ENCODE data around the gene GTF3A. TPM values are rescaled to one million over a fixed set of nuclear protein-coding genes. Genes with fewer than 3 reads are reported as not detected.
"Not testable (repeated sequence)": the region's sequence is repeated elsewhere in the genome, so short reads cannot be mapped to it uniquely, and the experiment has no call there.

The GTF3A gene
- total RNA-seq: 227 TPM
- long read RNA-seq, transcript GTF3A-202 (8 exons, 1,191 nt): minor isoform, 15 of 519 reads
- long read RNA-seq, transcript GTF3A-201 (9 exons, 1,383 nt): major isoform, 449 of 519 reads
- long read RNA-seq, partial matches to known transcripts: 19 of 519 reads
- long read RNA-seq, other reads (novel, unspliced or antisense): 36 of 519 reads

DNA sequence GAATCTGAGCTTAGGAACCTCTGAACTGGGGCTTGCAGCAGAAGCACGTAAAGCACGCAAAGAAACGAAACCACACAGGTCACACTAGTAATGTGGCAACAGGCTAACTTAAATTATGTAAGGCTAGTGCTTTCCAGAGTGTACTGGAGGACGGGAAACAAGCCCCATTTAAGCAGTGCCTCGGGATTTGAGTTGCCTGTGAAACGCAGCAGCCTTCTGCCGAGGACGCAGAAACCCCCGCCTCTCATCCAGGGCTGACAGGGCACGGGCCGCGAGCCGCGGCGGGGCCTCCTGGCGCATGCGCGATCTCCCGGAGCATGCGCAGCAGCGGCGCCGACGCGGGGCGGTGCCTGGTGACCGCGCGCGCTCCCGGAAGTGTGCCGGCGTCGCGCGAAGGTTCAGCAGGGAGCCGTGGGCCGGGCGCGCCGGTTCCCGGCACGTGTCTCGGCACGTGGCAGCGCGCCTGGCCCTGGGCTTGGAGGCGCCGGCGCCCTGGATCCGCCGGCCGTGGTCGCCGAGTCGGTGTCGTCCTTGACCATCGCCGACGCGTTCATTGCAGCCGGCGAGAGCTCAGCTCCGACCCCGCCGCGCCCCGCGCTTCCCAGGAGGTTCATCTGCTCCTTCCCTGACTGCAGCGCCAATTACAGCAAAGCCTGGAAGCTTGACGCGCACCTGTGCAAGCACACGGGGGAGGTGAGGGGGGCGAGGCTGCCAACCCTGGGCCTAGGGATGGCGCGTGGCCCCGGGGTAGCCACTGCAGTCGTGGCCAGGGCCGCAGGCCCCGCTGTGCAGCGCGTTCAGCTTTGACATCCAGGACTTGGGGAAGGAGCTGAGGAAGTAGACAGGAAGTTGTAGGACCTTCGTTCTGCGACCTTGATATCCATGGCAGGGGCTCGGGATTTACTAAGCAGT is at the start of gene GTF3A:
Gene GTF3A (plus strand): TSS at position 374 of the 912 bp plus-strand sequence.
- ATAC-seq (peak; percentile 96), DNase-seq (peak; percentile 93)
- intact Hi-C loops (cut with micrococcal nuclease): no loop called here

DNA sequence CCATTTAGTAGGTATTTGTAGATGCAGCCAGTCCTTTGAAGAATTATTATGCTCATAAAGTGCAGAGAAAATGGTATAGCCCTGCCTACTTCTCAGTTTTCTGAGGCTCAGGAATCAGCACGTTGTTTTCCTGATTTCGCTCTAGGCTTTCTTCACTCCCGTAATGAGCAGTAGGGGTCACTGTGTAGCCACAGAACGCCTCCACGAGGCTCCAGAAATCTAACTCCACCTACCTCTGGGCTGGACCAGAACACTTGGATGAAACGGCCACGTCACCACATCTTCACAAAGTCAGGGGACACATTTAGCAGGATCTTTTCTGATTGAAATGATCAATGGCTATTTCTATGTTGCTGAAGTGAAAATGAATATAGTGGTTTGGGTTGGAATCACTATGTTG is 49.8 kb upstream of the GTF3A start:
- DNase-seq: peak; percentile 45
- ATAC-seq: peak; percentile 97
- intact Hi-C loops (cut with micrococcal nuclease): loop anchor here (5.0 kb wide), 1 partner anchor 453 kb away; no protein-coding TSS in a partner anchor

DNA sequence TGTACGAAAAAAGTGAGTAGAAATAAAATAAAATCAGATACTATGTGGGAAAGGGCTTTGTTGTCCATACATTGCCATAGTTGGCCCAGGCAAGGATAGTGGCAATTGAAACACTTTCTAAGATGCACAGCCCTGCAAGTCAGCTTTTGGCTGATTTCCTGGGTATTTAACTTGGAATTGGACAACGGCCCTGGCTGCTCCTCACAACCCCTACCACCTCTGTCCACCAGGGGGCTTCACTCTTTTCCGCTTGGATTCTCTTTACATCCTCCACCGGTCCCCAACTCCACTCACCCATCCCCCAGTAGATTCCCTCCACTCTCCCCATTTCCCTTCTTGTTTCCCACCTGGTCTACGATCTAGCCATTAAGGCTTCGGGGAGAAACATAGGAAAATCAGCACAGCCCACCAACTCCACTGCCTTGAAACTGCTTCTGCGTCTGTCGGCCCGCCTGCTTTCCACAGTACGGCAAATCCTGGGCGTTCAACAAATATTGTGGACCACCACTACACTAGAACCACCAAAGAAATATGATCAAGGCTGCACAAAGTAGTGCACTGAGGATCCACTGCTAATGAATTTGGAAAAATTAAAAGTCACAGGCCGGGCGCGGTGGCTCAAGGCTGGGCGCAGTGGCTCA is 48.6 kb upstream of the GTF3A start:
- DNase-seq (peak; percentile 63), ATAC-seq (peak; percentile 79)
- intact Hi-C loops (cut with micrococcal nuclease): loop anchor here (5.0 kb wide), 1 partner anchor 451 kb away; no protein-coding TSS in a partner anchor

DNA sequence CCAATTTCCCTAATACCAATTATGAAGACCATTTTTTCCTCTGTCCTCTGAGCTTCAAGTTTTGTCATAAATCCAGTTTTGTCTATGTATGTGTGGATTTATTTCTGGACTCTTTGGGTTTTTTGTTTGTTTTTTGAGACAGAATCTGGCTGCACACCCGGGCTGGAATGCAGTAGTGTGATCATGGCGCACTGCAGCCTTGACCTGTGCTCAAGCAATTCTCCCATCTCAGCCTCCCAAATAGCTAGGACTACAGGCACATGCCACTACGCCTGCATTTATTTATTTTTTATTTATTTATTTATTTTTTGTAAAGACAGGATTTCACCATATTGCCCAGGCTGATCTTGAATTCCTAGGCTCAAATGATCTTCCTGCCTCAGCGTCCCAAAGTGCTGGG is 45.3 kb upstream of the GTF3A start:
- intact Hi-C loops (cut with micrococcal nuclease): loop anchor here (5.0 kb wide), 1 partner anchor 448 kb away; no protein-coding TSS in a partner anchor
- no peak for ATAC-seq
- DNase-seq: no peak

DNA sequence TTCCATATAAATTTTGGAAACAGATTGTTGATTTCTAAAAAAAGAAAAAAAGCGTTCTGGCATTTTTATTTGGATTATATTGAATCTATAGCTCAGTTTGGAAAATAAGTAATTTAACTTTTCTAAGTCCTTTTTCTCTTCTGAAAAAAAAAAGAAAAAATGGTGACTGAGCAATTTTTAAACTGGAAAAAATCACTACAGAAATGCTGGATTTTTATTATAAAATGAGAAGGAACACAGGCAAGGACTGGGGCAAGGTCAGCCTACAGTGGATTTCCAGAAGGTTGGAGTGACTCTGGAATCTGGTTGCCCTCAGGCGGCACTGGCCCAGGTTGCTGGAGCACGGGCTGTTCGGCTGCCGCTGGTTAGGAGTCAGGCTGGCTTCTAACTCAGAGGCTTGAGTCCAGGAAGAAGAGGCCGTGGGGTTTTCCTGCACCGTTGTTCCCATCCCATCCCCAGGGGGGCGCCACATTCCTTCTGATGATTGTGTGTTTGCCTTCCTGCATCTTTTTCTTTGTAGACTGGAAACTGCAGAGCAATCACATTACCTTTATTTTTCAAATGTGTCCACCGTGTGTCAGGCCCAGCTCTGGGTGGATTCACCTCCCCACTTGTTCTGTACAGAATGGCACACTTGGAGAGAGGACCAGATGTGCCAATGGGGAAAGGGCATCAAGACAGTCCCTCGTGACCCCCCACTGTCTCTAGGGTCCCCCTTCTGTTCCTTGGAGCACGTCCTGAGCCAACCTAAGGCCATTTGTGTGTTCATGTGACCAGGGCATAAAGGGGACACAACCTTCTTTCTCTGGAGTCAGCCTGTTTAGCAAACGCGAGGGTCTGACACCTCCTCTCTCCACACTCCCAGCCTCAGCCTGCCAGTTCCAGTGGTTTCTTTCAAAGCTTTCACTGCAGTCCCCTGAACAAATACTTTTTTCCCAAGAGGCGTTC is 44.5 kb upstream of the GTF3A start:
- peak; percentile 34 for ATAC-seq
- intact Hi-C loops (cut with micrococcal nuclease): loop anchor here (5.0 kb wide), 1 partner anchor 447 kb away; no protein-coding TSS in a partner anchor
- peak; percentile 53 for DNase-seq

DNA sequence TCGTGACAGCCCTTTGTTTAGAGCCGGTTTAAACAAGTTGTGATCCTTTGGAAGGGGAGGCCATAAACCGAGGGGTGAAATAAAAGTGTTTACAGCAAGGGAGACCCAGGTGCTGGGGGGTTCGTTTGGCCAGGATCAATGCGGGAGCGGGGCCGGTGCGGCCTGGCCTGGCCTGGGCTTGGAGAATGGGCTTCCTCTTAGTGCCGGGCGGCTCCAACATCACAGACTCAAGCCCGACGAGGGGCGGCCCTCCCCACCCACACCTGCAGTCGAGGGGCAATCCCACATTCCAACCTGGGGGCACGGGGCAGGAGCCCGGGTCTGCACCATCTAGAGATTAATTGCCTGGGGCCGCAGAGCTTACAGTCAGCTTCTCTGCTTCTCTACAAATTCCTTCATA is 42.8 kb upstream of the GTF3A start:
- intact Hi-C loops (cut with micrococcal nuclease): no loop called here
- ATAC-seq (no peak), DNase-seq (no peak)

DNA sequence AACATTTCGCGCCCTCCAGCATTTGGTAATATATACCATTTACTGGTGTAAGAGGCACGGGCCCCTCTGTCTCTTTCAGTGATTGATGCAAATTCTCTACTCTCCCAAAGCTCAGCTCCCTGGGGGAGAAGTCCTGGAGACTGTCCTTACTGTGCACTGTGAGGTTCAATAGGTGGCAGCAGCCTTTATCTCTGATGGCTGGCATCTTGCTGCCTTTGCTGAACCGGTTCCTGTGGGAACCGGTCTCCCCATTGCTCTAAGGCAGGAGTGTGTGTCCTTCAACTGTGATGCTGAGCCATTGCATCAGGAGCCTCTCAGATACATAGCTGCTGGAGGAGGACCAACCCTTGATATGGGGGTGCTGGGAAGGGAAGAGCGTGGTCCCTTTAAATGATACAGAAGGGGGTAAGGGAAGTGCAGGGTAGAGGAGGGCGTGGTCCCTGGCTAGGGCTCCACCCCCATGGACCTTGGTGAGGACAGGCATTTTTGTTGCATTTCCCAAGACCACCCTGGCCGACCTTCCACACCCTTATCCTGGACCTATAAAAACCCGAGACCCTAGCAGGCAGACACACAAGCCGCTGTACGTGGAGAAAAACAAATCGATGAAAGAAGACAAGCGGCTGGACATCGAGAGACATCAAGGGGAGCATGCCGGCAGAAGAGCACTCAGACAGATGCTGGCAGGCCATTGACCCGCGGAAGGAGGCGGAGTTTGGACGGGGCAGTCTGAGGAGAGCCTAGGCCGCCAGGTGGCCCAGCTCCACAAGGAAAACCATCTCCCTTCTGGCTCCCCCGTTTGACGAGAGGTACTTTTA is 41.1 kb upstream of the GTF3A start:
- ATAC-seq (no peak), DNase-seq (no peak)
- intact Hi-C loops (cut with micrococcal nuclease): no loop called here

DNA sequence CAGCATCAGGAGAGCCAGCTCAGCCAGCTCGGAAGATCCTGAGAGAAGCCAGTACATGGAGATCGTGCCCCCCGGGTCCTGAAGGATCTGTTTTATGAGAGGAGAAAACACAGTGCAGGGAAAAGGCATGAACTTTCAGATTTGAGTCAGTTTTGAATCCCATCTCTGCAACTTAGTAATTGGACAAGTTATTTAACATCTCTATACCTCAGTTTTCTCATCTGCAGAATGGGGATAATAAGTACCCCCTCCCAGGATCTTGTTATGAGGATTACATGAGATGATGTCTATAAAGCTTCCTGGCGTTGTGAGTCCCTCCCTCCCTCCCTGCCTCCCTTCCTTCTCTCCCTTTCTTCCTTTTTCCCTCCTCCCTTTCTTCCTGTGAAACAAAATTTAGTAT is 40.1 kb upstream of the GTF3A start:
- intact Hi-C loops (cut with micrococcal nuclease): no loop called here
- ATAC-seq (no peak), DNase-seq (no peak)

DNA sequence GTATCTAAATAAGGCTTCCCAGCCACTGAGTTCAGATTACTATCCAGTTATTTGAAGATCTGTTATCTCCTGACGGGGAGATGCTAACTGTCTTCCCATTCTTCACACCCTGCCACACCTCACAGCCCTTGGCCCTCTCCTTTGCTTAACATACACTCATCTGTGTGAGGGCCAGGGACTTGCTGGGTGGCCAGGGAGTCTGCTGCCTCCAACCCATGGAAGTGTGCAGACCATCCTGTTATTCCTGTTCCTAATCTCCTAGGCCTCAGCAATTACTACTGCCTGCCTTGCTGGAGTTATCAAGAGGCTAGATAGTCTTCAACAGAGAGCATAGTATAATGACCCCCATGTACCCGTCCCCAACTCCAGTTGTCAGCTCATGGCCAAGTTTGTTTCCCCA is 36.2 kb upstream of the GTF3A start:
- intact Hi-C loops (cut with micrococcal nuclease): no loop called here
- no peak for ATAC-seq
- DNase-seq: no peak

DNA sequence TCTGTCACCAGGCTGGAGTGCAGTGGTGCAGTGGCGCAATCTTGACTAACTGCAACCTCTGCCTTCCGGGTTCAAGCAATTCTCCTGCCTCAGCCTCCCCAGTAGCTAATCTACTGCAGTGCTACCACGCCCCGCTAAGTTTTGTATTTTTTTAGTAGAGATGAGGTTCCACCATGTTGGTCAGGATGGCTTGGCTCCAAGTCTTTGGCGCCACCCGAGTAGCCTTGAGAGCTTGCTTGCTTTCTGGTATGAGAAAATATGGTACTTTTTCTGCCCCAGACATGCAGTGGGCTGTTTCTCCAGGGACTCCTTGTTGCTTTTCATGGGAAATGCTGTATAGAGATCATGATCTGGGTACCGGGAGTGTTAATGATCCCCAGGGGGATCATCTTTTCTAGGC is 34.5 kb upstream of the GTF3A start:
- ATAC-seq: no peak
- no peak for DNase-seq
- intact Hi-C loops (cut with micrococcal nuclease): no loop called here

DNA sequence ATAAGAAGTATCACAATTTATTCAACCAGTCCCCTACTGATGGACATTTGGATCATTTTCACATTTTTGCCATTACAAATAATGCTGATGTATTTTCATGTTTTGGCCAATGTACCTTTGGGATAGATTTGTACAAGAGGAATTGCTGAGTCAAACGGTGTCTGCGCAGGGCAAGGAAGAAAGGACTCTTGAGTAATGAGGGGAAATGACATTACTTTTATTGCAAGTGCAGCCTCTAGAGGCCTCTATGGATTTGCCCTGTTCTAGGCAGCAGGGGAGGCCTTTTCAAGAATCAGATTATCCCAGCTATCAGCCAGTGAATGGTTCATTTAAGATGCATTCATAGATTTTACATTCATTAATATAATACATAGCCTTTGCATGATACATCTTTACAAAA is 32.9 kb upstream of the GTF3A start:
- intact Hi-C loops (cut with micrococcal nuclease): no loop called here
- no peak for ATAC-seq
- DNase-seq: no peak

DNA sequence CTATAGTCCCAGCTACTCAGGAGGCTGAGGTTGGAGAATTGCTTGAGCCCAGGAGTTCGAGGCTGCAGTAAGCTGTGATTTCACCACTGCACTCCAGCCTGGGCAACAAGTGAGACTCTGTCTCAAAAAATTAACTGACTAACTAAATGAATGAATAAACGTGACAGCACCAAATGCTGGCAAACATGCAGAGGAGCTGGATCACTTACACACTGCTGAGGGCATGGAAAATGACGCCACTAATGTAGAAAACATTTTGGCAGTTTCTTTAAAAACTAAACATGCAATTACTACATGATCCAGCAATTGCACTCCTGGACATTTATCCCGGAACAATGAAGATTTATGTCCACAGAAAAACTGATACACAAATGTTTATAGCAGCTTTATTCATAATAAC is 31.3 kb upstream of the GTF3A start:
- DNase-seq (no peak), ATAC-seq (no peak)
- intact Hi-C loops (cut with micrococcal nuclease): no loop called here

DNA sequence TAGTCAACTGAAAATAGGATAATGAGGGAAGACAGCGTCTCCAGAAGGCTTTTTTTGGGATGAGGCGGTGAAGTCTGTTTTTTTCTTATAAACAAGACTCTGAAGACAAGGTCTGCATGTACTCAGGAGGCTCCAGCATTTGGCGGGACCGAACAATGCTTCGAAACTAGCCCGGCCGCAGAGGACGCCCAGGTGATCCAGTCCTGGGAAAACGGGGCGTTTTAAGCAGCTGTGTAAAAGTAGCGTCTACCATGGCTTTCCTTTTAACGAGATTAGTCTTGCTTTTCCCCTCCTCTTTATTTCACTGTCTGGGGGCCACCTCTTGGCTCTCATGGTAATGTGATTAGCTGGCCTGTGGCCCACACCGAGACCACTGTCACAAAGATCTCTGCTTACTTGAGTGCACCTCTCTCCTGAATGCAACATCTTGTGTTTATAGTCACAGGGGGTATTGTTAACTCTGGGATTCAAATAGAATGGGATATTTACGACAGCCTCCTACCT is 29.4 kb upstream of the GTF3A start:
- intact Hi-C loops (cut with micrococcal nuclease): no loop called here
- no peak for ATAC-seq
- DNase-seq: no peak

DNA sequence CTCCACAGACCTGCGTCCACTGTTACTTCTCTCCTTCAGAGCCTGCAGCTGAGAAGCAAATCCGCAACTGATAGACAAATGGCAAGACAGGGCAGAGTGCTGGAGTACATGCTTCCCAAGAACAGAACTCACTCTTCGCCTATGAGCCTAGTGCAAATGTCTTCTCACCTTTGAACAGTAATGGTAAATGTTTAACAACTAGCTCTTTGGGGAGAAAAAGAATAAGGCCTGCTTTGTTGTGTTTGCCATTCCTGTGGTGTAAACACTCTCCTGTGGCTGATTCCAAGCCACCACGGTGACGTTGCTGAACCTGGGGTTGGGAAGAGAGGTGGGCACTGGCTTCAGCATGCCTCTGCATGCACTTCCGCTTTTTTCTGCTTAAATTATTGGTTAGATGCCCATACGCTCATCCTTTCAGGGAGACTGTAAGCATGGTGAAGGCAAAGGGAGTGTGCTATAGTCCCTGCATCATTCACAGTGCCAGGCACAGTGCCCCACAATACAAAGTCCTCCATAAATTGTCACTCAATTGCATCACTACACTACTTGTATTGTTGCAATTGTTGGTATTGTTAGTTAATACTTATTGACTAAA is 28.1 kb upstream of the GTF3A start:
- no peak for DNase-seq
- ATAC-seq: no peak
- intact Hi-C loops (cut with micrococcal nuclease): no loop called here

DNA sequence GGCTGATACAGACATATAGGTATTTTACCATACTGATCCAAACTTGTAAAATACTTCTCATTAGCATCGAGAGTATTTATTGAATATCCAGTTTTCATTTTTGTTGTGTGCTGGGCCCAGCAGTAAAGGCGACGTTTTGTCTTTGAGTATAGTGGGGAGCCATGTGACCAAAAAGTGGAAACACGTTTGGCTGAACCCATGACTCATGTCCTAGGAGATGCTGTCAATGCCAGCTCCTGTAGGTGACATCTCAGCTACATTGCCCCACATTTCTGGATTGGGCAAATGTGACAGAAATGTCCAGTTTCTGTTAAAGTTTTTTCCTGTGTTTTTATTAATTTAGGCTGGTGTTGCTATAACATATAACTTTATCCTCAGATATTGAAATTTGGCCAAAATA is 26.1 kb upstream of the GTF3A start:
- DNase-seq (no peak), ATAC-seq (no peak)
- intact Hi-C loops (cut with micrococcal nuclease): no loop called here

DNA sequence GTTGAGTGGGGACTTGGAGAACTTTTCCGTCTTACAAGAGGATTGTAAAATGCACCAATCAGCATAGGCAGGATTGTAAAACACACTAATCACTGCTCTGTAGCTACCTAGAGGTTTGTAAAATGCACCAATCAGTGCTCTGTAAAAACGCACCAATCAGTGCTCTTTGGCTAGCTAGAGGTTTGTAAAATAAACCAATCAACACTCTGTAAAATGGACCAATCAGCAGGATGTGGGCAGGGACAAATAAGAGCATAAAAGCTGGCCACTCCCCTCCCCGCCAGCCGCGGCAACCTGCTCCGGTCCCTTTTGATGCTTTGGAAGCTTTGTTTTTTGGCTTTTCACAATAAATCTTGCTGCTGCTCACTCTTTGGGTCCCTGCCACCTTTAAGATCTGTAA is 24.0 kb upstream of the GTF3A start:
- intact Hi-C loops (cut with micrococcal nuclease); DNase-seq; ATAC-seq: not testable (repeated sequence)

DNA sequence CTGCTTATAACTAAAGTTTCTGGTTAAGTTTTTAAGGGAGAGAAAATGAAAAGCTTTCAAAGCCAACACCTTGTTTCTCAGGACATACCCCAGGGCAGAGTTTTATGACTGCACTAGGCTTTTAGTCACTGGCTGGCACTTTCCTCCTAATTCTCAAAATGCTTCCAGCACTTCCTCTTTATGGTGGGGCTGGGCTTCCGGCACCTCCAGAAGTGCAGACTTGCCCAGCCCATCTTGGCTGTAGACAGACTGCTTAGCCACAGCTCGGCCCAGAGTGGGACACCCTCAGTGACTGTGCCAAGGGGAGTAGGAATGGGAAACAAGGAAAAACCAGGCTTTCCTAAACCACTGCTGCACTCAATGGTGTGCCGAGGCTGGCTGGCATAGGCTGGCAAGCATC is 23.2 kb upstream of the GTF3A start:
- ATAC-seq (peak; percentile 55), DNase-seq (peak; percentile 40)
- intact Hi-C loops (cut with micrococcal nuclease): no loop called here
